Caco-2 (cell line): ENCODE data around the gene FMN1. TPM values are rescaled to one million over a fixed set of nuclear protein-coding genes. Genes with fewer than 3 reads are reported as not detected.

Experiments used
- BruUV-seq: library from RNA; stranded (reverse); fragments of 400-500 nt; replicated peaks from 2 replicates; lab custom pipeline; 2021; lab: Mats Ljungman, UMichigan
- CTCF ChIA-PET: fragments of 300-600 bp; sonication (Branson Sonifier 250); formaldehyde crosslinking; loops from one replicate; lab custom pipeline; 2022; ENCODE audit warnings: antibody characterized with exemption; lab: Charles Lee
- POLR2A ChIA-PET: fragments of 300-600 bp; sonication (Branson Sonifier 250); formaldehyde crosslinking; loops from one replicate; lab custom pipeline; 2022; ENCODE audit warnings: antibody characterized with exemption; lab: Charles Lee
- DNase-seq, 2 experiments: peaks; one replicate each; pipeline versions ENCODE4 v3.0.0 to v3.0.0-alpha.2; 2020 to 2022
- H3K27me3 ChIP-seq: replicated peaks from 2 replicates; pipeline ENCODE4 v1.6.0; 2011; ENCODE audit warnings: low read length; ENCODE audit not compliant: control insufficient read depth, insufficient read depth
- H3K36me3 ChIP-seq: 2 replicates; pipeline ENCODE4 v1.5.1; 2011; ENCODE audit warnings: low read length; ENCODE audit not compliant: control insufficient read depth, insufficient read depth
- H3K4me1 ChIP-seq: fragments of 250-450 bp; sonication (Bioruptor Pico); 2 replicates; pipeline ENCODE4 v1.5.1; 2020; ENCODE audit warnings: mild to moderate bottlenecking
- H3K4me3 ChIP-seq: 2 replicates; pipeline ENCODE4 v1.5.1; 2011; ENCODE audit warnings: low read depth, mild to moderate bottlenecking, control low read depth, low read length
- H3K9me3 ChIP-seq: fragments of 250-450 bp; sonication (Bioruptor Pico); 2 replicates; pipeline ENCODE4 v1.5.1; 2020; ENCODE audit warnings: mild to moderate bottlenecking, moderate library complexity
- H3K27ac Mint-ChIP-seq: one replicate; pipeline ENCODE4 v1.8.0; 2022; ENCODE audit warnings: mixed read lengths; ENCODE audit not compliant: unreplicated experiment
- H3K27me3 Mint-ChIP-seq: one replicate; pipeline ENCODE4 v1.8.0; 2022; ENCODE audit warnings: mixed read lengths; ENCODE audit not compliant: insufficient read depth, unreplicated experiment
- H3K36me3 Mint-ChIP-seq: one replicate; pipeline ENCODE4 v1.8.0; 2022; ENCODE audit warnings: mild to moderate bottlenecking, mixed read lengths; ENCODE audit not compliant: insufficient read depth, unreplicated experiment
- H3K4me1 Mint-ChIP-seq: one replicate; pipeline ENCODE4 v1.8.0; 2022; ENCODE audit warnings: low read depth, mixed read lengths; ENCODE audit not compliant: unreplicated experiment
- H3K4me3 Mint-ChIP-seq: one replicate; pipeline ENCODE4 v1.8.0; 2022; ENCODE audit warnings: mild to moderate bottlenecking, moderate library complexity, mixed read lengths; ENCODE audit not compliant: unreplicated experiment
- H3K9me3 Mint-ChIP-seq: one replicate; pipeline ENCODE4 v1.8.0; 2022; ENCODE audit warnings: mixed read lengths; ENCODE audit not compliant: unreplicated experiment
- CTCF ChIP-seq, 2 experiments: fragments of 200-600 bp in 1 of 2; IDR thresholded peaks; 1 replicate in 1 of 2; 2 replicates in 1 of 2; pipeline versions ENCODE4 v1.5.1 to v1.8.0; 2011 to 2022; ENCODE audit warnings: antibody characterized with exemption in 1 of 2, control low read depth in 1 of 2, inconsistent platforms in 1 of 2, low read depth in 1 of 2, low read length in 1 of 2, mild to moderate bottlenecking in 1 of 2, moderate library complexity in 1 of 2; ENCODE audit not compliant: insufficient read depth in 1 of 2, severe bottlenecking in 1 of 2, unreplicated experiment in 1 of 2
- intact Hi-C: fragments of 100-400 bp; cut with micrococcal nuclease; formaldehyde crosslinking; loops from one replicate; pipeline ENCODE4 v1.10.0; 2022; ENCODE audit not compliant: unreplicated experiment
- total RNA-seq: library from RNA; stranded (reverse); gene quantifications from 2 replicates; pipeline ENCODE4 v1.2.3, GENCODE V29; 2022

FMN1 gene
- total RNA-seq, 1 experiment from 2014 or later, result 1.6 TPM

GRCh38 chr15:32944431-32944830, 250.1 kb downstream of the FMN1 start:
- BruUV-seq, result no TSS peak
- no peaks in the 10 kb centered on the region for H3K4me1 Mint-ChIP-seq
- Histone ChIP-seq H3K4me1 (no peaks in the 10 kb centered on the region), H3K9me3 (no peaks in the 10 kb centered on the region), H3K36me3 (no peaks in the 10 kb centered on the region), H3K4me3 (no peak overlapping the region), H3K27me3 (no peaks in the 10 kb centered on the region)
- no peak for TF ChIP-seq CTCF (IDR thresholded peaks at IDR 0.05; ENCODE audit: insufficient read depth in 1 of 2, low read depth in 1 of 2, low read length in 1 of 2, severe bottlenecking in 1 of 2, unreplicated experiment in 1 of 2)
- no peaks in the 10 kb centered on the region for H3K36me3 Mint-ChIP-seq
- no peak for DNase-seq
- CTCF ChIA-PET, result no interaction called here
- H3K9me3 Mint-ChIP-seq, result no peaks in the 10 kb centered on the region
- H3K4me3 Mint-ChIP-seq, result no peak overlapping the region
- peaks cover 4% of the 10 kb centered on the region for H3K27me3 Mint-ChIP-seq
- POLR2A ChIA-PET, result no interaction called here
- intact Hi-C loops, result no loop called here
- no peak overlapping the region for H3K27ac Mint-ChIP-seq

- intact Hi-C loops, result no loop called here
- no peak overlapping the region for H3K4me3 ChIP-seq
- no TSS peak for BruUV-seq
- no peaks in the 10 kb centered on the region for H3K4me1 ChIP-seq
- POLR2A ChIA-PET, result no interaction called here
- no peak overlapping the region for H3K27ac Mint-ChIP-seq
- DNase-seq, result no peak
- no peaks in the 10 kb centered on the region for H3K9me3 Mint-ChIP-seq
- no peaks in the 10 kb centered on the region for H3K36me3 ChIP-seq
- CTCF ChIA-PET, result no interaction called here
- no peaks in the 10 kb centered on the region for H3K36me3 Mint-ChIP-seq
- H3K27me3 Mint-ChIP-seq, result peaks cover 4% of the 10 kb centered on the region
- H3K9me3 ChIP-seq, result no peaks in the 10 kb centered on the region
- no peaks in the 10 kb centered on the region for H3K27me3 ChIP-seq
- H3K4me3 Mint-ChIP-seq, result no peak overlapping the region
- H3K4me1 Mint-ChIP-seq, result no peaks in the 10 kb centered on the region
- TF ChIP-seq CTCF (IDR thresholded peaks at IDR 0.05; ENCODE audit: insufficient read depth in 1 of 2, low read depth in 1 of 2, low read length in 1 of 2, severe bottlenecking in 1 of 2, unreplicated experiment in 1 of 2), result no peak
Measured at GRCh38 chr15:32943711-32944110, 250.8 kb downstream of the FMN1 start.

GRCh38 chr15:32942401-32942841, 252.1 kb downstream of the FMN1 start:
- no peak for TF ChIP-seq CTCF (IDR thresholded peaks at IDR 0.05; ENCODE audit: insufficient read depth in 1 of 2, low read depth in 1 of 2, low read length in 1 of 2, severe bottlenecking in 1 of 2, unreplicated experiment in 1 of 2)
- POLR2A ChIA-PET, result no interaction called here
- no peaks in the 10 kb centered on the region for H3K36me3 Mint-ChIP-seq
- Histone ChIP-seq H3K4me3 (no peak overlapping the region), H3K27me3 (no peaks in the 10 kb centered on the region), H3K36me3 (no peaks in the 10 kb centered on the region), H3K9me3 (no peaks in the 10 kb centered on the region), H3K4me1 (no peaks in the 10 kb centered on the region)
- no peaks in the 10 kb centered on the region for H3K9me3 Mint-ChIP-seq
- no TSS peak for BruUV-seq
- H3K4me1 Mint-ChIP-seq, result no peaks in the 10 kb centered on the region
- H3K4me3 Mint-ChIP-seq, result no peak overlapping the region
- CTCF ChIA-PET, result no interaction called here
- intact Hi-C loops, result no loop called here
- peaks cover 6% of the 10 kb centered on the region for H3K27me3 Mint-ChIP-seq
- H3K27ac Mint-ChIP-seq, result no peak overlapping the region
- DNase-seq, result no peak
